Stimulated activated CD4-positive, alpha-beta T cell treated with anti-CD3 and anti-CD28 coated beads, Interleukin-4, amount 100 ng/mL, for 48 hours (primary cell): Measurements from ENCODE around the gene SARS2.
"Not testable (repeated sequence)": the region's sequence is repeated elsewhere in the genome, so short reads cannot be mapped to it uniquely, and the experiment has no call there.

Experiments used
- DNase-seq, 2 donors: peaks; one replicate each; pipeline ENCODE4 v3.0.0-alpha.2; 2020; ENCODE audit warnings: low read depth in 2 of 2

The SARS2 gene

GRCh38 chr19:38946229-38947010, 15.9 kb upstream of the SARS2 start:
- DNase-seq = no peak

GRCh38 chr19:38945562-38946228, 15.1 kb upstream of the SARS2 start:
- no peak for DNase-seq

- DNase-seq = no peak
Observed at GRCh38 chr19:38944981-38945506, 14.5 kb upstream of the SARS2 start.

DNA sequence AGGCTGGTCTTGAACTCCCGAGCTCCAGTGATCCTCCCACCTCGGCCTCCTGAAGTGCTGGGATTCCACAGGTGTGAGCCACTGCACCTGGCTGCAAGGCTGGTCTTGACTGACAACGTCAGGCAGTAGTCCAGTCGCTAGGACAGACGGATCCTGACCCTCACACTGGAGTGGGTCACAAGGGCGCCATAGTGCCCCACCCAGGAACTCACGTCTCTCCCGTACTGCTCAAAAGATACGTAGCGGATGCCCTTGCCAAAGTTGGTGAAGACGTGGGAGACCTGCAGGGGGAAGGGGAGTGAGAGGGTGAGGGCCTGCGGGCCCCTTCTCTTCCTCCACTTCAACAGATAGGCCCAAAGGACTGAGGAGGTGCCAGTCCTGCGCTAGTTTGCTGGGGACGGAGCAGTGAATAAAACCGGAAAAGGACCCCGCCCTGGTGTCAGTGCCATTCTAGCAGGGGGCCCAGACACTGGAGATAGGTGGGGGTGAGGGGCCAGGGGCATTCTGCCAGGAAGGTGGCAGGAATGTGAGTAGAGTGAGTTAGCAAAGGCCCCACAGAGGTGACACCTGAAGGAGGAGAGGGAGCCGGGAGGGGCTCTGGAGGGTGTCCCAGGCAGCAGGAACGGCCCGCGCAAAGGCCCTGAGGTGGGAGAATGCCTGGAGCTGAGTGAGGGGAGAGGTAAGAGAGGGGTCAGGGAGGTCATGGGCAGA, 12.1 kb upstream of the SARS2 start:
- no peak for DNase-seq

DNA sequence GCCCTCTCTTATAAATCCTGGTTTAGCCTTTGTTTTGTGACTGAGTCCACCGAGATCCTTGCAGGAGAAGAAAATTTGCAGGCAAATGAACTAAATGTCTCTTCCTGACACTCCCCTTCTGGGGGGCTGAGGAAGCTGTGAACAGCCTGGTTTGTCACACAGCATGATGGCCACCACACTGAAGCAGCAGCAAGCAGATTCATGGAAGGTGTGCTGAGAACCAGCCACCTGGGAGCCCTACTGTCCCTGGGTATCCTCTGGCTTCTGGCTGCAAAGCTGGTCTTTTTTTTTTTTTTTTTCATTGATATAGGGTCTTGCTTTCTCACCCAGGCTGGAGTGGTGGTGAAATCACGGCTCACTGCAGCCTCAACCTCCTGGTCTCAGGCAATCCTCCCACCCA, 11.4 kb upstream of the SARS2 start:
- DNase-seq = no peak

- not testable (repeated sequence) for DNase-seq
Observed at GRCh38 chr19:38941466-38941865, 10.9 kb upstream of the SARS2 start.

GRCh38 chr19:38939957-38940356, 9.4 kb upstream of the SARS2 start:
- DNase-seq = no peak

DNA sequence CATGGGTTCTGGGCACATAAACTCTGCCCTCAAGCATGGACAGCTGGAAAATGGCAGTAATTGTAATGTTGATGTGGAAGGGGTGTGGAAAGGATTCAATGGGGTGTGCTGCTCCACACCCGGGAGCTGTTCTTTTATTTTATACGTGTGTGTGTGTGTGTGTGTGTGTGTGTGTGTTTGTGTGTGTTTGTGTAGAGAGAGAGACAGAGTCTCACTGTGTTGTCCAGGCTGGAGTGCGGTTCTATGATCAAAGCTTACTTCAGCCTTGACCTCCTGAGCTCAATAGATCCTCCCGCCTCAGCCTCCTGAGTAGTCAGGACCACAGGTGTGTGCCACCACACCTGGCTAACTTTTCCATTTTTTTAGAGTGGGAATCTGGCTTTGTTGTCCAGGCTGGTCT, 3.0 kb upstream of the SARS2 start:
- no peak for DNase-seq

DNA sequence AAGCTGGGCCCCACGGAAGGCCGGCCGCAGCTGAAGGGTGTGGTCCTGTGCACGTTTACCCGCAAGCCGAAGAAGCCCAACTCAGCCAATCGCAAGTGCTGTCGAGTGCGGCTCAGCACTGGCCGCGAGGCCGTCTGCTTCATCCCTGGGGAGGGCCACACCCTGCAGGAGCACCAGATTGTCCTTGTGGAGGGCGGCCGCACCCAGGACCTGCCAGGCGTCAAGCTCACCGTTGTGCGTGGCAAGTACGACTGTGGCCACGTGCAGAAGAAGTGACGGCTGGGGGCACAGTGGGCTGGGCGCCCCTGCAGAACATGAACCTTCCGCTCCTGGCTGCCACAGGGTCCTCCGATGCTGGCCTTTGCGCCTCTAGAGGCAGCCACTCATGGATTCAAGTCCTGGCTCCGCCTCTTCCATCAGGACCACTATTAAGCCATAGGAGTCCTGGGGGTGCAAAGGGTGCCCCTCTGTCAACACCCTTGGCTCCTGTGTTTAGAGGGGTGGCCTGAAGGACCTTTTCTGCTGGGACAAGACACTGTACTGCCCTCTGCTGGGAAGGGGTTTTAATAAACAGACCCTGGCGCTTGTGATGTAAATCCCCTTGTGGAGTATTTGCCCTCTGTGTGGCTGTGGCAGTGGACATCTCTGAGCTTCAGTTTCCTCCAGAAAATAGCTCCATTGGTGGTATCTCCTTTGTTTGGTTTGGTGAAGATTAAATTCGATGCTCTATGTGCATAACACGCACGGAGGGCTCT, 2.0 kb upstream of the SARS2 start:
- peak in 1 of 2 donors; percentile 12 for DNase-seq

- DNase-seq = no peak
Observed at GRCh38 chr19:38931521-38931793, 894 bp upstream of the SARS2 start.

GRCh38 chr19:38930776-38931520, 385 bp upstream of the SARS2 start, which contains the start of gene MRPS12:
TSS of gene MRPS12 (plus strand) at chr19:38930944. CDS start at chr19:38931295, 351 bp downstream.
- DNase-seq = peak; percentile 95 to 98

DNA sequence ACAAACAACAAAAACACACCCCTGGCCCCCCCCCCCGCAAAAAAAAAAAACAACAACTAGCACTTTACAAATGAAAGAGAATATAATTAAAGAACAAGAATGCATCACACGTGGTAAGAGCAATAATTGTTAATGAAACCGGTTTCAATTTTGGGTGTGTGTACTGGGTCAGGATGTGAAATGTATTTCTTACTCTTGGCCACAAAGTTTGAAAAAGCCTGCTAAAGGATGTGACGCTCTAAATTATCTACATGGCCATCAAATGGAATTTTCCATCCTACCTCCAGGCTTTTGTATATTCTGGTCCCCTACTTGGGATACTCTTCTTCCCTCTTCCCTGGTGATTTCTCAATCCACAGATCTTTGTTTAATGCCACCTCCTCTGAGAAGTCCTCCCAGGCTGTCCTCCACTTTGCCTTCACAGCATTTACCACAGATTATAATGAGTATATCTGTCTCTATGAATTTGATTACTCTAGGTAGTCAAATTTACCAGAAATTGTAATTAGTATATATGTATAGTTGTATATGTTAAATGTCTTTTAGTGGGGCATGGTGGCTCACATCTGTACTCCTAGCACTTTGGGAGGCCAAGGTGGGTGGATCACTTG, 2.1 kb downstream of the SARS2 start:
- DNase-seq = no peak

DNA sequence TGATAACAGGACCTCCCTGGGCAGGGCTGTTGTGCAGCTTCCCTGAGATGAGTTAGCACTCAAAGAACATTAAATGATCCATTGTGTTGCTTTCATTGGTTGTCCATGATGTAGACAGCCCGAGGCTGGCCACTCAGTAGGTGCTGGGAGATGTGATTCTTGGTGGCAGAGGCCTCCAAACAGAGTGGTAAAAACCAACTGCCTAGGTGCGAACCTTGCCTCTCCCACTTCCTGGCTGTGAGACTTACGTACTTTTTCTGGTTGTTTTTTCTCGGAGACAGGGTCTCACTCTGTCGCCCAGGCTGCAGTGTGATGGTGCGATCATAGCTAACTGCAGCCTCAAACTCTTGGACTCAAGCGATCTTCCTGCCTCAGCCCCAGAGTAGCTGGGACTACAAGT, 6.2 kb downstream of the SARS2 start:
- no peak for DNase-seq

DNA sequence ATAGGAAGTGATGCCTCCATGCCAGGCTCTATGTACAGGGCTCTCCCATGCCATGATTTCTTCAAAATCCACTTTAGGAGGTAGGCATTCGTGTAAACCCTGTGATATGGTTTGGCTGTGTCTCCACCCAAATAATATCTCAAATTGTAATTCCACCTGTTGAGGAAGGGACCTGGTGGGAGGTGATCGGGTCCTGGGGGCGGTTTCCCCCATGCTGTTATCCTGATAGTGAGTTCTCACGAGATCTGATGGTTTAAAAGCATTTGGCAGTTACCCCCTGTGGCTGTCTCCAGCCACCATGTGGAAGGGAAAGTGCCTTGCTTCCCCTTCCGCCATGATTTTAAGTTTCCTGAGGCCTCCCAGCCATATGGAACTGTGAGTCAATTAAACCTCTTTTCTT, 8.1 kb downstream of the SARS2 start:
- DNase-seq = no peak

DNA sequence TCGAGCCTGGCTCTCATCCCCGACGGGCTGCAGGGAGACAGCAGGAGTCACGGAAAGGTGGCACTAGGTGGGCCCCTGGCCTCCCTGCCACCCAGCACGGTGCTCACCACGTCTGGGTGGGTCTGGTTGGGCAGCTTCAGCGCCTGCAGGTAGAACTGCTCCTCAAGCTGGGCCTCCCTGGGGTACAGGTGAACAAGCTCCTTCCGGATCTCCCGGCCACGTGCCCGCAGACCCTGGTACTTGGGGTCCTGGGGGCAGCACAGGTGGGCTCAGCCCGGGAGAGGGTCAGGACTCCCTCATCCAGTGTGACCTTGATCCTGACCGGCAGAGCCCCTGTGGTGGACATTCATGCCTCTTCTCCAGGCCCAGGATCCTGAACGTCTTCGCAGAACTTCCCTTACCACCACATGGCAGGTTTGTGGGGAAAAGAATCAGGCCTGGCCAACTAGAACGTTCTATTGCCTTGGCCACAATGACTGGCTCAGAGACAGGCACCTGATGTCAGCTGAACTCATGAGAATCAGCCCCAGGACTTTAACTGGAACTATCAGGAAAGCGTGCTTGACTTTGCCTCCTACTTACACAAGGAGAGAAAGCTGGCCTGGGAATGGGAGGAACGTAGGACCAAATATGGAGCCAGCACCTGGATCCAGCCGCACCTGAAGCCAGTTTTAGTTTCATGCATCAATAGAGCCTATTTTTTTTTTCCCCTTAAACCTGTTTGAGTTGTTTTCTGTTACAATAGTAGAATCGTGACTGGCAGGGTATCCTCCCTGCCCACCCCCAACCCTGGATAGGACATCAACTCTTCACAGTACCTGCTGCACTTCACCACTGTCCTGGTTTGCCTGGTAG, 8.9 kb downstream of the SARS2 start:
- DNase-seq = no peak

DNA sequence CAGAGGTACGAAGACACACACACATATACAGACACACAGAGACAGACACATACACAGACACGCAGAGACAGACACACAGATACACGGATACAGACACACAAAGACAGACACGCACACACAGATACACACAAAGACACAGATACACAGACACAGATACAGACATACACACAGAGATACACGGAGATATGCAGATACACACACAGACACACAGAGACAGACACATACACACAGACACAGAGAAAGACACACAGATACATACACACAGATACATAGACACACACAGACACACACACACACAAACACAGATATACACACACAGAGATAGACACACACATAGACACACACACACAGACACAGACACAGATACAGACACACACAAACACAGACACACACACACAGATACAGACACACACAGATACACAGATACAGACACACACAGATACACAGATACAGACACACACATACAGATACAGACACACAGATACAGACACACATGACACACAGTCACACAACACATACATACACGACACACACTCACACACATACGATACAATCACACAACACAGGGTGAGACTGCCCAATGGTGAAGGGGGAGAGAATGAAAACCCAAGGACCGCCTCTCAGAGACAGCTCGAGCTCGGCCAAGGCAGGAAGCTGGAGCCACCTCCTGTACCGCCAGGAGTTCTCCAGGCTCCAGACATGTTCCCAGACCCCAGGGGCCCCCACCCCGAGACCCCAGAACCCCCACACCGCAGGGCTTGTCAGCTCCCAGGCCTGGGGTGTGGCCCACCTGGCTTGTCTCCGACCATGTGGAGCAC, 9.8 kb downstream of the SARS2 start:
- no peak for DNase-seq

GRCh38 chr19:38919837-38920601, 10.5 kb downstream of the SARS2 start:
- no peak for DNase-seq

GRCh38 chr19:38918526-38918925, 12.0 kb downstream of the SARS2 start:
- DNase-seq = no peak
